SU-DHL-6 (cell line): Measurements from ENCODE around the gene PDK3.

Experiments
- CTCF ChIP-seq: fragments of 200-600 bp; sonication (generic); IDR thresholded peaks from one replicate; pipeline ENCODE4 v1.5.1; 2017; ENCODE audit warnings: antibody characterized with exemption, mild to moderate bottlenecking, low read length, moderate library complexity; ENCODE audit not compliant: insufficient read depth, poor library complexity, severe bottlenecking
- EZH2phosphoT487 ChIP-seq: fragments of 200-600 bp; sonication (generic), shearing (Covaris generic); conservative IDR thresholded peaks from 2 replicates; pipeline ENCODE4 v1.6.1; 2018; ENCODE audit warnings: mild to moderate bottlenecking, antibody characterized with exemption, low read length, moderate library complexity, mixed read lengths

GRCh38 chrX:24493740-24494581 lies 28.9 kb downstream of the PDK3 start:
- TF ChIP-seq CTCF, result no peak
- no peak for TF ChIP-seq EZH2phosphoT487
